Gastroesophageal sphincter (tissue), 3 donors: Measurements from ENCODE around the gene UBR1.
"Not testable (repeated sequence)": the region's sequence is repeated elsewhere in the genome, so short reads cannot be mapped to it uniquely, and the experiment has no call there.

Experiments
- POLR2A ChIP-seq, 2 donors: fragments of 450-650 bp; IDR thresholded peaks; one replicate each; pipeline ENCODE4 v1.6.1; 2017; ENCODE audit warnings: antibody characterized with exemption in 2 of 2, mild to moderate bottlenecking in 2 of 2, moderate library complexity in 1 of 2
- POLR2AphosphoS5 ChIP-seq: sonication (generic); formaldehyde crosslinking; IDR thresholded peaks from one replicate; pipeline ENCODE4 v1.6.1; 2017; ENCODE audit warnings: antibody characterized with exemption
- TF ChIP-seq, protein P1 (sequence below), 4 experiments: fragments of 200-600 bp in 2 of 4; fragments of 450-650 bp in 2 of 4; sonication (generic) in 1 of 4; IDR thresholded peaks; one replicate each; pipeline ENCODE4 v1.5.1; 2017 to 2019; ENCODE audit warnings: antibody characterized with exemption in 4 of 4, mild to moderate bottlenecking in 2 of 4, moderate library complexity in 2 of 4

DNA sequence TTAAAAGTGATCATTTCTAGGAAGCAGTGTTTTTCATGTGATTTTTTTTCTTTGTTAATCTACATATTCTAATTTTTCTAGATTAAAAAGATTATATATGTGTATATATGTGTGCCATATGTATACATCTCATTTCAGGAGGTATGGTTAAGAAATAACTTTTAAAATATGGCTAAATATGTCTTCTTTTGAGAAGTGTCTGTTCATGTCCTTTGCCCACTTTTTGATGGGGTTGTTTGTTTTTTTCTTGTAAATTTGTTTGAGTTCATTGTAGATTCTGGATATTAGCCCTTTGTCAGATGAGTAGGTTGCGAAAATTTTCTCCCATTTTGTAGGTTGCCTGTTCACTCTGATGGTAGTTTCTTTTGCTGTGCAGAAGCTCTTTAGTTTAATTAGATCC is 70.6 kb downstream of the UBR1 start:
- TF ChIP-seq, protein P1, sequence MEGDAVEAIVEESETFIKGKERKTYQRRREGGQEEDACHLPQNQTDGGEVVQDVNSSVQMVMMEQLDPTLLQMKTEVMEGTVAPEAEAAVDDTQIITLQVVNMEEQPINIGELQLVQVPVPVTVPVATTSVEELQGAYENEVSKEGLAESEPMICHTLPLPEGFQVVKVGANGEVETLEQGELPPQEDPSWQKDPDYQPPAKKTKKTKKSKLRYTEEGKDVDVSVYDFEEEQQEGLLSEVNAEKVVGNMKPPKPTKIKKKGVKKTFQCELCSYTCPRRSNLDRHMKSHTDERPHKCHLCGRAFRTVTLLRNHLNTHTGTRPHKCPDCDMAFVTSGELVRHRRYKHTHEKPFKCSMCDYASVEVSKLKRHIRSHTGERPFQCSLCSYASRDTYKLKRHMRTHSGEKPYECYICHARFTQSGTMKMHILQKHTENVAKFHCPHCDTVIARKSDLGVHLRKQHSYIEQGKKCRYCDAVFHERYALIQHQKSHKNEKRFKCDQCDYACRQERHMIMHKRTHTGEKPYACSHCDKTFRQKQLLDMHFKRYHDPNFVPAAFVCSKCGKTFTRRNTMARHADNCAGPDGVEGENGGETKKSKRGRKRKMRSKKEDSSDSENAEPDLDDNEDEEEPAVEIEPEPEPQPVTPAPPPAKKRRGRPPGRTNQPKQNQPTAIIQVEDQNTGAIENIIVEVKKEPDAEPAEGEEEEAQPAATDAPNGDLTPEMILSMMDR (IDR thresholded peaks at IDR 0.05), result not testable (repeated sequence)
- not testable (repeated sequence) for TF ChIP-seq POLR2A (IDR thresholded peaks at IDR 0.05); POLR2AphosphoS5
